Parathyroid adenoma (tissue), 2 donors: ENCODE data around the gene CDH13.

Experiments
- H2AFZ ChIP-seq: fragments of 300-600 bp; sonication (generic); one replicate; pipeline ENCODE4 v1.7.0; 2017; ENCODE audit warnings: antibody characterized with exemption, mild to moderate bottlenecking
- H3K27ac ChIP-seq: fragments of 300-600 bp; sonication (generic); one replicate; pipeline ENCODE4 v1.7.0; 2017
- H3K27me3 ChIP-seq: fragments of 300-600 bp; sonication (generic); one replicate; pipeline ENCODE4 v1.7.0; 2017; ENCODE audit warnings: low read length; ENCODE audit not compliant: control insufficient read depth, insufficient read depth
- H3K36me3 ChIP-seq: fragments of 300-600 bp; sonication (generic); one replicate; pipeline ENCODE4 v1.7.0; 2017; ENCODE audit warnings: low read length; ENCODE audit not compliant: control insufficient read depth, insufficient read depth
- H3K4me1 ChIP-seq: fragments of 300-600 bp; sonication (generic); one replicate; pipeline ENCODE4 v1.7.0; 2017; ENCODE audit warnings: control low read depth
- H3K4me2 ChIP-seq: fragments of 300-600 bp; sonication (generic); one replicate; pipeline ENCODE4 v1.7.0; 2017; ENCODE audit warnings: low read length
- H3K4me3 ChIP-seq: fragments of 300-600 bp; sonication (generic); one replicate; pipeline ENCODE4 v1.7.0; 2017; ENCODE audit warnings: low read depth, low read length
- H3K79me2 ChIP-seq: fragments of 300-600 bp; sonication (generic); one replicate; pipeline ENCODE4 v1.7.0; 2017; ENCODE audit warnings: control low read depth
- H3K9ac ChIP-seq: fragments of 300-600 bp; sonication (generic); one replicate; pipeline ENCODE4 v1.7.0; 2017; ENCODE audit warnings: mild to moderate bottlenecking
- H3K9me3 ChIP-seq: fragments of 300-600 bp; sonication (generic); one replicate; pipeline ENCODE4 v1.7.0; 2017; ENCODE audit warnings: low read length; ENCODE audit not compliant: control insufficient read depth
- CTCF ChIP-seq: fragments of 300-600 bp; sonication (generic); IDR thresholded peaks from one replicate; pipeline ENCODE4 v1.7.0; 2017; ENCODE audit warnings: antibody characterized with exemption, mild to moderate bottlenecking
- donor health status: primary hyperparathyroidism.

CDH13 gene

GRCh38 chr16:83542491-83542890 is 915.7 kb downstream of the CDH13 start:
- H2AFZ ChIP-seq, result no peak overlapping the region
- no peaks in the 10 kb centered on the region for H3K79me2 ChIP-seq
- no peak overlapping the region for H3K4me3 ChIP-seq
- no peaks in the 10 kb centered on the region for H3K36me3 ChIP-seq
- H3K27ac ChIP-seq, result no peak overlapping the region
- TF ChIP-seq CTCF, result no peak
- H3K9me3 ChIP-seq, result no peaks in the 10 kb centered on the region
- H3K4me2 ChIP-seq, result no peak overlapping the region
- no peaks in the 10 kb centered on the region for H3K4me1 ChIP-seq
- H3K27me3 ChIP-seq, result no peaks in the 10 kb centered on the region
- no peak overlapping the region for H3K9ac ChIP-seq

GRCh38 chr16:83549316-83550182 is 922.8 kb downstream of the CDH13 start:
- no peak overlapping the region for H3K9ac ChIP-seq
- no peak overlapping the region for H3K4me3 ChIP-seq
- no peaks in the 10 kb centered on the region for H3K9me3 ChIP-seq
- H3K79me2 ChIP-seq, result no peaks in the 10 kb centered on the region
- no peaks in the 10 kb centered on the region for H3K36me3 ChIP-seq
- no peak for TF ChIP-seq CTCF
- no peaks in the 10 kb centered on the region for H3K4me1 ChIP-seq
- no peak overlapping the region for H3K27ac ChIP-seq
- no peaks in the 10 kb centered on the region for H3K27me3 ChIP-seq
- no peak overlapping the region for H3K4me2 ChIP-seq
- no peak overlapping the region for H2AFZ ChIP-seq

- Histone ChIP-seq H3K4me1 (no peaks in the 10 kb centered on the region), H3K4me3 (no peak overlapping the region), H2AFZ (no peak overlapping the region), H3K36me3 (no peaks in the 10 kb centered on the region), H3K9me3 (no peaks in the 10 kb centered on the region), H3K27ac (no peak overlapping the region), H3K79me2 (no peaks in the 10 kb centered on the region), H3K27me3 (no peaks in the 10 kb centered on the region), H3K9ac (no peak overlapping the region), H3K4me2 (no peak overlapping the region)
- TF ChIP-seq CTCF, result no peak
Observed at GRCh38 chr16:83550183-83550569, 923.4 kb downstream of the CDH13 start.

- no peak overlapping the region for H3K9ac ChIP-seq
- no peaks in the 10 kb centered on the region for H3K9me3 ChIP-seq
- H3K4me2 ChIP-seq, result no peak overlapping the region
- H3K4me3 ChIP-seq, result no peak overlapping the region
- H3K36me3 ChIP-seq, result no peaks in the 10 kb centered on the region
- H3K27ac ChIP-seq, result no peak overlapping the region
- H3K4me1 ChIP-seq, result no peaks in the 10 kb centered on the region
- no peaks in the 10 kb centered on the region for H3K79me2 ChIP-seq
- H3K27me3 ChIP-seq, result no peaks in the 10 kb centered on the region
- H2AFZ ChIP-seq, result no peak overlapping the region
- TF ChIP-seq CTCF, result no peak
Observed at GRCh38 chr16:83552228-83552627, 925.5 kb downstream of the CDH13 start.

GRCh38 chr16:83552930-83553329 is 926.2 kb downstream of the CDH13 start:
- H3K79me2 ChIP-seq, result no peaks in the 10 kb centered on the region
- H3K9me3 ChIP-seq, result no peaks in the 10 kb centered on the region
- no peak overlapping the region for H3K4me3 ChIP-seq
- H3K4me2 ChIP-seq, result no peak overlapping the region
- no peak overlapping the region for H2AFZ ChIP-seq
- H3K4me1 ChIP-seq, result no peaks in the 10 kb centered on the region
- H3K27me3 ChIP-seq, result no peaks in the 10 kb centered on the region
- no peak for TF ChIP-seq CTCF
- H3K27ac ChIP-seq, result no peak overlapping the region
- H3K36me3 ChIP-seq, result no peaks in the 10 kb centered on the region
- no peak overlapping the region for H3K9ac ChIP-seq
